NCI-H1694 treated with DMSO at 0.1 percent for 48 hours (cell line): Measurements from ENCODE around the gene BICRA.
"Not testable (repeated sequence)": the region's sequence is repeated elsewhere in the genome, so short reads cannot be mapped to it uniquely, and the experiment has no call there.

Experiments used
- DNase-seq: peaks from one replicate; lab custom pipeline; 2025; lab: John Stamatoyannopoulos, UW

The BICRA gene

GRCh38 chr19:47716270-47716937, 107.5 kb downstream of the BICRA start:
- no peak for DNase-seq

GRCh38 chr19:47718415-47719046, 109.6 kb downstream of the BICRA start:
- DNase-seq, result not testable (repeated sequence)

DNA sequence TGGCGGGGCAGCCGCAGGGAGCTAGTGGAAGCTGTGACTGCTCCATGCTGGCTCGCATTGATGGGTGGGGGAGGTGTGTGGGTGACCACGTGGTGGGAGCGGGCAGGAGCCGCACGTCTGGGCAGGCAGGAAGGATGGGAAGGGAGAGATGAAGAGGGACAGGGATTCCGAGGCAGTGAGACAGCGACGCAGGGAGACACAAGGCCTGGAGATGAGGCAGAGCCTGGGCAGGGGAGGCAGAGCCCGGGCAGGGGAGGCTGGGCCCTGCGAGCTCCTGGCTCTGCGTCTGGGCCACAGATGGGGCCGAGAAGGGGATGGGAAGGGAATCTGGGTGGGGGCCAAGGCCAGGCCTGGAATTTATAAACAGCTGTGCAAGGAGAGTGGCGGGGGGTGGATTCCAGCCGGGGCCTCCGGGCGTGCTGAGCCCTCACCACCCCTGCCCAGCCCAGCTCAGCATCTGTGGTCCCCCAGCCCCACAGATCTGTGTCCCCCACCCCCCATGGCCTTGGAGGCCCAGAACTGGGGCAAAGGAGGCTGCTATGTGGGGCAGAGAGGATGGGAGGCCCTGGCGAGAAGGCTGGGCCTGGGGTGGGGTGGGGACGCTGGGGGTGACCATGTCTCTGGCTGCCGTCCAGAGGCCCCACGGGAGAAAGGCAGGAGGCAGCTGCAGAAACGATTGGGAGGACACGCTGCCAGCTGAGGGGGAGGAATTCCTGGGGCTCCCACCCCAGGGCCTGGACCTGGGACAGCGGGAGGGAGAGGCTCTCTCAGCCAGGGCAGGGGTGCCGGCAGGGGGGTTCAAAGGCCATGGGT, 110.3 kb downstream of the BICRA start:
- DNase-seq, result peak; percentile 91

DNA sequence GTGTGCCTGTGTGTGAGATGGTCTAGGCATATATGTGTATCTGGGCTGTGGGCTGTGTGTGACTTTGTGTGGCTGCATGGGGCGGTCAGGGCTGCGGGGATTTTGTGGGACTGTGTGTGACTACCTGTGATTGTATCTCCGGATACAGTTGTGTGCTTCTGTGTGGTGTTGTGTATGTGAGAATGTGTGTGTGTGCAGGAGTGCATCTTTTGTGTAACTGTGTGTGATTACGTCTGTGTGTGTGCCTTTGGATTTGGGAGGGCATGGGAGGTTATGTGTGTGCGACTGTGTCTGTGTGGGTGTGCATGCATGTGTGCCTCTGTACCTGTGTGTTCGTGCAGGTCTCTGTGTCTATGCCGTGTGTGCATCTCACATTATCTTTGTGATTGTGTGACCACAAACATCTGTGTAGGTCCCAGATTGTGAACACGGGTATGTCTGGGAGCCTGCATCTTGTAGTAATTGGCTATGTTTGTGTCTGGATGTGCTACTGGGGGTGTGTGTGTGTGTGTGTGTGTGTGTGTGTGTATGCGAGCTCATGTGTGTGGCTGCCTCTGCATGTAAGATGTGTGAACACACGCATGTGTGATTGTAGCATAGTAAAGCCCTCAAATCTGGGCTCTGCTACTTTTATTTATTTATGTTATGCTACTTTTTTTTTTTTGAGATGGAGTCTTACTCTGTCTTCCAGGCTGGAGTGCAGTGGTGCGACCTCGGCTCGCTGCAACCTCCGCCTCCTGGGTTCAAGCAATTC, 111.9 kb downstream of the BICRA start:
- no peak for DNase-seq

DNA sequence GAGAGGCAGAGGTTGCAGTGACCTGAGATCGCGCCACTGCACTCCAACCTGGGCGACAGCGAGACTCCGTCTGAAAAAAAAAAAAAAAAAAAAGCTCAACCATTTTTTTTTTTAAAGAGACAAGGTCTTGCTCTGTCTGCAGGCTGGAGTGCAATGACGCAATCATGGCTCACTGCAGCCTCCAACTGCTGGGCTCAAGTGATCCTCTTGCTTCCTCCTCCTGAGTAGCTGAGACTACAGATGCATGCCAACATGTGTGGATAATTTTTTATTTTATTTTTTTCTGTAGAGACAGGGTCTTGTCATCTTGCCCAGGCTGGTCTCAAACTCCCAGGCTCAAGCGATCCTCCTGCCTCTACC, 114.6 kb downstream of the BICRA start:
- peak; percentile 13 for DNase-seq

GRCh38 chr19:47725759-47726401, 116.9 kb downstream of the BICRA start:
- DNase-seq, result no peak

DNA sequence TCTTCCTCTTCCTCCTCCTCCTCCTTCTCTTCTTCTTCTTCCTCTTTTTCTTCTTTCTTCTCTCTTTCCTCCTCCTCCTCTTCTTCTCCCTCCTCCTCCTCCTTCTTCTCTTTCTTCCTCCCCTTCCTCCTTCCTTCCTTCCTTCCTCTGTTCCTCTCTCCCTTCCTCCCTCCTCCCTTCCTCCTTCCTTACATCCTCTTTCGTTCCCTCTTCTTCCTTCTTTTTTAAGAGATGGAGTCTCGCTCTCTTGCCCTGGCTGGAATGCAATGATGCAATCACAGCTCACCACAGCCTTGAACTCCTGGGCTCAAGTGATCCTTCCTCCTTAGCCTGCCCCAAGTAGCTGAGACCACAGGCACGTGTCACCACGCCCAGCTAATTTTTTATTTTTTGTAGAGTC, 117.5 kb downstream of the BICRA start:
- DNase-seq, result no peak

DNA sequence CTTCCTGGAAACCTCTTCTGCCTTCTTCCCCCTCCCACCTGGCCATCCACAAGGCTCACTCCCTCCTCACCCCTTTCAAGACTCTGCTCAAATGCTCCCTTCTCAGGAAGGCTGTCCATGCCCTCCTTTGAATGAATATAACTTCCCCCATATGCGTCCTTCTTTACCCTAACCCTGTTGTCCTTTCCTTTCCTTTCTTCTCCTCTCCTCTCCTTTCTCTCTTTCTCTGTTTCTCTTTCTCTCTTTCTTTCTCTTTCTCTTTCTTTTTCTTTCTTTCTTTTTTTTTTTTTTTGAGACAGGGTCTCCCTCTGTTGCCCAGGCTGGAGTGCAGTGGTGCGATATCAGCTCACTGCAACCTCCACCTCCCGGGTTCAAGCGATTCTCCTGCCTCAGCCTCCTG, 119.4 kb downstream of the BICRA start:
- DNase-seq, result not testable (repeated sequence)

DNA sequence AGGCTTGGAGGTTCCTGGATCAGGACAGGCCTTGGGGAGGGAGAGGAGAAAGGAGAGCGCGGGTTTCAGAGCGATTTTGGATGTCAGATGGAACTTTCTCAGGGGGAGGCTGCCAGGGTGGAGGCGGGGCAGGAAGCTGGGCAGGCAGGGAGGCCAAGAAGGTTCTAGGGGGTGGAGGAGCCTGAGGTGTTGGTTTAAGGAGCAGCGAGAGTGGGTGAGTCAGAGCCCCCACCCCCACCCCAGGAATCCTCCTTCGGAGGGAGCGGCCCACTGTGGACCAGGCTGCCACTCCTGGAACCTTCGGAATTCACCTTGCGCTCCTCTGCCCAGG, 120.5 kb downstream of the BICRA start:
- no peak for DNase-seq

GRCh38 chr19:47729799-47730520, 121.0 kb downstream of the BICRA start:
- DNase-seq, result no peak

DNA sequence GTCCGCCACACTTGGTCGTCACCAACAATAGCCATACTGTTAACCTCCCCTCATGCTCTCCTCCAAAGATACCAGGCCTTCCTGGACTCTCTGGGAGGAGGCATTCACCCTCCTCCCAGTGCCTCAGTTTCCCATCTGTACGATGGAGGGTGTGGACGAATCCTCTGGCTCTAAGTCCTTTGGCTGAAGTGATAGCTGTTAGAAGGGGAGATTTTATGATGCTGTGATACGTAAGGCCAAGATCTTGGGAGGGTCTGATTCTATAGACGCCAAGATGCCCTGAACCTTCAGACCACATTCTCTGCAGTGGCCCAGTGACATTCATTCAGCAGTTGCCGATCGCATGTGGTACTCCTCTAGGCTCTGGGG, 121.6 kb downstream of the BICRA start:
- no peak for DNase-seq

DNA sequence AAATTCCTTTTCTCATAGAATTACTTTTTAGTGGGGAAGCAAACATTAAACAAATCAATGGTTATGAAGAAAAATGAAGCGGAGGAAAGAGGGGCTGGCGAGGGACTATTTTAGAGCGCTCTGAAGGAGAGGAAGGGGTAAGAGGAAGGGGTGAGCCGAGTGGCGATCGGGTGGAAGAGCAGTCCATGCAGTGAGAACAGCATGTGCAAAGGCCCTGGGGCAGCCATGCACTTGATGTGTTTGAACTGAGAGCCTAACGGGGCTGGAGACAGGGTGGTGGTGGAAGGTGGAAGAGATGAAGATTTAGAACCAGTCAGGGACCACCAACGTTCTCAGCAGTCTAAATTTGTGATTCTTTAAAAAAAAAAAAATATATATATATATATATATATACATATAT, 122.0 kb downstream of the BICRA start:
- no peak for DNase-seq

DNA sequence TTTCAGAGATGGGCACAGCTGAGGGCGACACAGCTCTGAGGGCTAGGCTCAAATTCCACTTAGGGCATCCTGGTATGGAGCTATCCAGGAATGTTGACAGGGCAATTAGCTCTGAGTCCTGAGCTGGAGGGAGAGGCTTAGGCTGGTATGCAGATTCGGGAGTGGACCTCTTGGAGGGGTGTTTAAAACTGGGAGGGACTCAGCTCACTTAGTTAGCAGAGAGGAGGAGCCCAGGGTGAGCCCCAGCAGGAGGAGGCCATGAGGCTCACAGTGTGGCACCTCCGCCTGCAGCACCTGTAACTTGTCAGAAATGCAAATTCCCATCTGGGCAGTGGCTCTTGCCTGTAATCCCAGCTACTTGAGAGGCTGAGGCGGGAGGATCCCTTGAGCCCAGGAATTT, 126.2 kb downstream of the BICRA start:
- no peak for DNase-seq

- no peak for DNase-seq
Measured at GRCh38 chr19:47740866-47741519, 132.1 kb downstream of the BICRA start.

DNA sequence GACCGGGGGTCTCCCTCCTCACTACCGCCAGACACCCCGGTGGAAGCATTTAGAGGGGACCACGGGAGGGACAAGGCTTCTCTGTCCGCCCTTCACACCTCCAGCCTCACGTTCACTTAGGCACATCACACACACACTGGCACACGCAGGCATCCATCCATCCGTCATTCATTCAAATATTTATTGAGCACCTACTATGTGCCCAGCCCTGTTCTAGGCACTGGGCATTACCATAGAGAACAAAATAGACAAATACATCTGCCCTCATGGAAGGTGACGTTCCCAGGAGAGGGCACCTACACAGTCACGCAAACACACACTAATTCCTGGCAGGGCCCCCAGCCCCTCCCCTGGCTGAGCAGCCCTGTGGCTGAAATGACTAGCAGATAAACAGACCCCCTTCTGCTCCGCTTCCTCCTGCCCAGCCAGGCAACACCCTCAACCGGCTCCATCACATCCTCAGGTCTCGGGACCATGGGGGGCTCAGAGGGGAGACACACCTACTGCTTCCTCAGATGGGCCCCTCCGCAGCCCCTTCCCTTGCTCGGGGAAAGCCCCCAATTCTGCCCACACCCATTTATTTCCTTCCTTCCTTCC, 132.7 kb downstream of the BICRA start:
- no peak for DNase-seq

GRCh38 chr19:47742634-47743033, 133.7 kb downstream of the BICRA start:
- DNase-seq, result no peak

DNA sequence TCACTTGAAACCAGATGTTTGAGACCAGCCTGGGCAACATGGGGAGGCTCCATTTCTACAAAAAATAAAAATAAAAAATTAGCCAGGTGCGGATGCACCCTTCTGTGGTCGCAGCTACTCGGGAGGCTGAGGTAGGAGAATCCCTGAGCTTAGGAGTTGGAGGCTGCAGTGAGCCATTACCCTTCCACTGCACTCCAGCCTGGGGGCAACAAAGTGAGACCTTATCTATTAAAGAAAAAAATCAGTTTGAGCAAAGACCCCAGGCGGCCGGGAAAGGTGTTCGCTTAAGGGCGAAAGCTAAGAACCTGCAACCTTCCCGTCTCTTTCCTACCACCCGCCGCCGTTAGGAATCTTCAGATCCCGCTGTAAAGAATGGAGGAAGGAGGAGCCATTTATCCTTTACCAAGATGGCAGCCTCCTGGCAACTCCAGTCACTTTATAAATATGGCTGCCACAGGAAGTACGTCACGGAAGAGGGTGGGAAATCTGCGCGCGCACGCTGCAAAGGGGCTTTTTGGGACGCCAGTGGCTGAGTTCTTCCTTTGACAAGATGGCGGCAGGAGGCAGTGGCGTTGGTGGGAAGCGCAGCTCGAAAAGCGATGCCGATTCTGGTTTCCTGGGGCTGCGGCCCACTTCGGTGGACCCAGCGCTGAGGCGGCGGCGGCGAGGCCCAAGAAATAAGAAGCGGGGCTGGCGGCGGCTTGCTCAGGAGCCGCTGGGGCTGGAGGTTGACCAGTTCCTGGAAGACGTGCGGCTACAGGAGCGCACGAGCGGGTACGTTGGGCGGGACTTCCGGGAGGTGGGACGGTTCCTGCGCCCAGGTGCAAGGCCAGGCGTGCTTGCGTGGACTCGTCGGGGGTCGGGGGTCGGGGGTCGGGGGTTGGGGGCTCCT, 136.3 kb downstream of the BICRA start, which contains the start of gene NOP53:
Gene NOP53 (plus strand): TSS at position 537 of the 892 bp plus-strand sequence. CDS start 14 bp downstream, at position 551.
- DNase-seq, result peak; percentile 97

DNA sequence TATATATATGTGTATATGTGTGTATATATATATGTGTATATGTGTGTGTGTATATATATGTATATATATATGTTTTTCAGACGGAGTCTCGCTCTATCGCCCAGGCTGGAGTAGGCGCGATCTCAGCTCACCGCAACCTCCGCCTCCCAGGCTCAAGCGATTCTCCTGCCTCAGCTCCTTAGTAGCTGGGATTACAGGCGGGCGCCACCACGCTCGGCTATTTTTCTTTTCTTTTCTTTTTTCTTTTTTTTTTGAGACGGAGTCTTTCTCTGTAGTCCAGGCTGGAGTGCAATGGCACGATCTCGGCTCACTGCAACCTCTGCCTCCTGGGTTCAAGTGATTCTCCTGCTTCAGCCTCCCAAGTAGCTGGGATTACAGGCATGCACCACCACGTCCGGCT, 137.2 kb downstream of the BICRA start:
- DNase-seq, result not testable (repeated sequence)

DNA sequence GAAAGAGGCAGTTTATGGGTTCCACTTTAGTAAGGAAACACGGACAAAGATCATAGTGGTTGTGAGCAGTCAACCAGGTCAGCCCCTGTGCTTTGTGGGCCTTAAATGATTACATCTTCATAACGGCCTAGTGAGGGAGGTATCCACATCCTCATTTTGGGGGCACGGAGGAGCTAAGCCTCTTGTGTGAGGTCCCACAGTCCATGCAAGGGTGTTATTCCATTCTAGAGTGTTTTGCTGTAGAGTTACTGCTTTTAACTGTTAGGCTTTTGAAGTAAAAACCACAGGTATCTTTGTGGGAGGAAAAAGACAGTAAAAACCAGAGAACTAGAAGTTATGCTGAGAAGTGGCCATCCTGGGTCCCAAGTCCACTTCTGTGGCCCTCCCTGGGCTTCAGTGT, 140.4 kb downstream of the BICRA start:
- no peak for DNase-seq
